Prostate gland (tissue), 2 donors: ENCODE measurements around the gene FAM240B. TPM values are rescaled to one million over a fixed set of nuclear protein-coding genes. Genes with fewer than 3 reads are reported as not detected.

Experiments used
- DNase-seq: peaks from one replicate; pipeline ENCODE4 v3.0.0-alpha.2; 2019; ENCODE audit warnings: low spot score
- H3K27ac ChIP-seq, 2 donors: fragments of 200-600 bp; sonication (generic); 2 replicates each; pipeline ENCODE4 v1.5.1; 2017 to 2019
- H3K27me3 ChIP-seq: fragments of 200-600 bp; sonication (generic); replicated peaks from 2 replicates; pipeline ENCODE4 v1.5.1; 2019; ENCODE audit not compliant: insufficient read depth
- H3K36me3 ChIP-seq, 2 donors: fragments of 200-600 bp; sonication (generic); 1 replicate in 1 of 2; 2 replicates in 1 of 2; pipeline versions ENCODE4 v1.5.1 to v1.8.1; 2017 to 2019
- H3K4me1 ChIP-seq: fragments of 200-600 bp; sonication (generic); replicated peaks from 2 replicates; pipeline ENCODE4 v1.5.1; 2019
- H3K4me3 ChIP-seq, 2 donors: fragments of 200-600 bp; sonication (generic); 2 replicates each; pipeline ENCODE4 v1.5.1; 2017 to 2019
- H3K9me3 ChIP-seq: fragments of 200-600 bp; sonication (generic); 2 replicates; pipeline ENCODE4 v1.5.1; 2017
- CTCF ChIP-seq, 4 experiments: fragments of 200-600 bp in 2 of 4; fragments of 450-650 bp in 2 of 4; sonication (generic) in 2 of 4; IDR thresholded peaks; 1 replicate in 3 of 4; 2 replicates in 1 of 4; pipeline ENCODE4 v1.5.1; 2016 to 2019; ENCODE audit warnings: antibody characterized with exemption in 4 of 4, mild to moderate bottlenecking in 2 of 4, moderate library complexity in 2 of 4
- POLR2A ChIP-seq: fragments of 450-650 bp; IDR thresholded peaks from one replicate; pipeline ENCODE4 v1.6.1; 2016; ENCODE audit warnings: antibody characterized with exemption, mild to moderate bottlenecking
- POLR2AphosphoS5 ChIP-seq: sonication (generic); formaldehyde crosslinking; IDR thresholded peaks from one replicate; pipeline ENCODE4 v1.6.1; 2017; ENCODE audit warnings: antibody characterized with exemption
- WGBS: methylation state at CpG from one replicate; pipeline ENCODE4 v1.1.5; 2018; 5-methylcytosine and 5-hydroxymethylcytosine counted together
- intact Hi-C: fragments of 100-400 bp; cut with DNase I; formaldehyde crosslinking; loops from one replicate; pipeline ENCODE4 v1.14.2; 2022
- total RNA-seq, 2 donors: library from RNA; depleted of rRNA; stranded (reverse); fragments of >200 nt; gene quantifications; one replicate each; pipeline ENCODE4 v1.1.0, GENCODE V29; 2016

FAM240B gene
- total RNA-seq, 2 donors from 2014 or later = 2.0 TPM; not detected in 1

- H3K27ac ChIP-seq = no peak overlapping the region
- intact Hi-C loops = no loop called here
- no peak overlapping the region for H3K4me3 ChIP-seq
- no peaks in the 10 kb centered on the region for H3K36me3 ChIP-seq
- H3K4me1 ChIP-seq = no peaks in the 10 kb centered on the region
- TF ChIP-seq POLR2A (no peak), CTCF (IDR thresholded peaks at IDR 0.05) (no peak), POLR2AphosphoS5 (no peak)
- WGBS = 52% methylated on average over 5 of the region's 5 CpGs
- no peak for DNase-seq
- no peaks in the 10 kb centered on the region for H3K9me3 ChIP-seq
- no peaks in the 10 kb centered on the region for H3K27me3 ChIP-seq
Measured at GRCh38 chr9:38656896-38657295, 63.0 kb downstream of the FAM240B start.

GRCh38 chr9:38652486-38652885 lies 67.4 kb downstream of the FAM240B start:
- Histone ChIP-seq H3K4me1 (no peaks in the 10 kb centered on the region), H3K27me3 (no peaks in the 10 kb centered on the region), H3K9me3 (no peaks in the 10 kb centered on the region), H3K4me3 (no peak overlapping the region), H3K36me3 (no peaks in the 10 kb centered on the region), H3K27ac (no peak overlapping the region)
- DNase-seq = no peak
- intact Hi-C loops = no loop called here
- 61% methylated on average over 7 of the region's 7 CpGs for WGBS
- TF ChIP-seq POLR2AphosphoS5 (no peak), CTCF (IDR thresholded peaks at IDR 0.05) (no peak), POLR2A (no peak)

GRCh38 chr9:38652044-38652443 lies 67.9 kb downstream of the FAM240B start:
- Histone ChIP-seq H3K27ac (no peak overlapping the region), H3K9me3 (no peaks in the 10 kb centered on the region), H3K27me3 (no peaks in the 10 kb centered on the region), H3K36me3 (no peaks in the 10 kb centered on the region), H3K4me3 (no peak overlapping the region), H3K4me1 (no peaks in the 10 kb centered on the region)
- no peak for DNase-seq
- intact Hi-C loops = no loop called here
- WGBS = 79% methylated on average over 2 of the region's 2 CpGs
- TF ChIP-seq POLR2AphosphoS5 (no peak), CTCF (IDR thresholded peaks at IDR 0.05) (no peak), POLR2A (no peak)

GRCh38 chr9:38651400-38652042 lies 68.4 kb downstream of the FAM240B start:
- H3K27ac ChIP-seq = no peak overlapping the region
- H3K36me3 ChIP-seq = no peaks in the 10 kb centered on the region
- DNase-seq = no peak
- no peaks in the 10 kb centered on the region for H3K9me3 ChIP-seq
- intact Hi-C loops = no loop called here
- no peak overlapping the region for H3K4me3 ChIP-seq
- no peaks in the 10 kb centered on the region for H3K27me3 ChIP-seq
- TF ChIP-seq POLR2A = no peak
- no peak for TF ChIP-seq CTCF (IDR thresholded peaks at IDR 0.05)
- no peak for TF ChIP-seq POLR2AphosphoS5
- H3K4me1 ChIP-seq = no peaks in the 10 kb centered on the region
- 73% methylated on average over 8 of the region's 8 CpGs for WGBS

- 93% methylated on average over 8 of the region's 8 CpGs for WGBS
- intact Hi-C loops = no loop called here
Measured at GRCh38 chr9:38650564-38650963, 69.4 kb downstream of the FAM240B start.

More at GRCh38 chr9:38650564-38650963, 69.4 kb downstream of the FAM240B start:
- Histone ChIP-seq H3K9me3 (no peaks in the 10 kb centered on the region), H3K27ac (no peak overlapping the region), H3K27me3 (no peaks in the 10 kb centered on the region), H3K4me3 (no peak overlapping the region), H3K4me1 (no peaks in the 10 kb centered on the region), H3K36me3 (no peaks in the 10 kb centered on the region)
- no peak for TF ChIP-seq POLR2A
- no peak for TF ChIP-seq POLR2AphosphoS5
- TF ChIP-seq CTCF (IDR thresholded peaks at IDR 0.05) = no peak
- no peak for DNase-seq
